ENCODE measurements around the gene TANGO6.
"Not testable (repeated sequence)": the region's sequence is repeated elsewhere in the genome, so short reads cannot be mapped to it uniquely, and the experiment has no call there.

Gene TANGO6

DNA sequence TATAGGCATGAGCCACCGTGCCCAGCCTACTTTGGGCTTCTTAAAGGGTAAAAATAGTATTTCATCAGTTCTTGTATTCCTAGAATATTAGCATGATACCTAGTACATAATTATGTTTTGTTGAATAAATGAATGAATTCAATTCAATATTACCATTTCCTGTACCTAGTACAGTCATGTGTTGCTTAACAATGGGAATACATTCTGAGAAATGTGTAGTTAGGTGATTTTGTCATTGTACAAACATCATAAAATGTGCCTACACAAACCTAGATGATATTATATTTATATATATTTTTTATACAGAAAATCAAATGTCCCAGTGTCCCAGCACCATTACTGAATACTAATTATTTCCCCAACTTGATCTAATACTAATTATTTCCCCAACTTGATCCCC is 176.5 kb downstream of the TANGO6 start:
- no peak for FAIRE-seq

DNA sequence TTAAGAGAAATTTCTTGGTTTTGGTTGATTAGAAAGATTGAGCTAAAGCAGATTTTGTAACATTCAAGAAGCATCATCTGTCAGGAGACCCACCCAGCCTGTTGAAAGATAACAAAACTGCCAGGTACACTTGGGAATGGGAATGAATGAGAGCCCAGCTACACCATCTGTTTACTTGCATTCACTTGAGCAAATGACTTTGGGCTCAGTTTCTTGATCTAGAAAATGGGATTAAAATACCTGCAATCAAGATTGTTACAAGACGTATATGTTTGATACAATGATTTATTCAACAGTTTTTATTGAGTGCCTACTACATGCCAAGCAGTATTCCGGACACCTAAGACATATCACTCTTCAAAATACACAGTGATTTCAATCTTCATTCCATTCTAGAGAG is 185.8 kb downstream of the TANGO6 start:
- no peak for FAIRE-seq

DNA sequence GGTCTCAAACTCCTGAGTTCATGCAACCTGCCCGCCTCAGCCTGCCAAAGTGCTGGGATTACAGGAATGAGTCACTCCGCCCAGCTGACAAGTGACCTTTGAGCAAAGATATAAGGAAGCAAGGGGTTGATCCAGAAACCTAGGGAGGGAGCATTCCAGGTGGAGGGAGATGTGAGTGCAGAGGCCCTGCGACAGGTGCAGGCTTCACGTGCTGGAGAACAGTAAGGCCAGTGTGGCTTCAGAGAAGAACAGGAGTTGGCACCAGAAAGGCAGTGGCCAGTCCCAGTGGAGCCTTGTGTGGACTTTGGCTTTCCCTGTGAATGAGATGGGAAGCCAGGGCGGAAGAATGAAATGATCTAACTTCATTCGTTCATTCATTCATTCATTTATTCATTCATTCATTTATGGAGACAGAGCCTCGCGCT is 188.6 kb downstream of the TANGO6 start:
- FAIRE-seq: no peak

DNA sequence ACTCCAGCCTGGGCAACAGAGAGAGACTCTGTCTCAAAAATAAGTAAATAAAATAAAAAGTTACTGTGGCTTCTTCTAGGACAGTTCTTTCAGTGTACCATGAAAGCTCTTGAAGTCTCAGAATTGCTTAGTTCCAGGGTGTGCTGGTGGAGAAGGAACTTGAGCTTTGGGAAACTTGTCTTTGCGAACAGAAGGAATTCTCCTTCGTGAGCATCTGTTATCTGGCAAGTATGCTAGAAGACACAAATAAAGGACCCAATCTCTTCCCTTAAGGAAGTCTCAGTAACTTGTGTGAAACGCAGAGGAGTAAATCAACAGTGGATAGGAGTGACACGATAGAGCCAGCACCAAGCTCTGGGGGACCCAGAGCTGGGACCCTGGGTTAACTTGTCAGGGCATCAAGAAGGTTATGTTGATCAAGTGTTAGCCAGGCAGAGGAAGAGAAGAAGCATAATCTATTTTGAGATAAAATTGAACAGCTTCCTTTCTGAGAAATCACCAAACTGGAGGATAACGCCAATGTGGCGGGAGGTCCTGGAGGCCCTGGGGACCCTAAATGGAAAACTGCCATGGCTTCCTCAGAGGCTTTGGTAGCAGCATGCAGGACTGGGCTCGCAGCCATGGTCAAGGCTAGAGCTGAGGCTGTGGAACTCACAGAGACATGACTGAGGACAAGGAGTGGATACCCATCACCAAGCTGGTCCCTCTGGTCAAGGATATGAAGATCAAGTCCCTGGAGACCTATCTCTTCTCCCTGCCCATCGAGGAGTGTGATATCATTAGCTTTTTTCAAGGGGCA is 190.0 kb downstream of the TANGO6 start:
- FAIRE-seq: no peak

DNA sequence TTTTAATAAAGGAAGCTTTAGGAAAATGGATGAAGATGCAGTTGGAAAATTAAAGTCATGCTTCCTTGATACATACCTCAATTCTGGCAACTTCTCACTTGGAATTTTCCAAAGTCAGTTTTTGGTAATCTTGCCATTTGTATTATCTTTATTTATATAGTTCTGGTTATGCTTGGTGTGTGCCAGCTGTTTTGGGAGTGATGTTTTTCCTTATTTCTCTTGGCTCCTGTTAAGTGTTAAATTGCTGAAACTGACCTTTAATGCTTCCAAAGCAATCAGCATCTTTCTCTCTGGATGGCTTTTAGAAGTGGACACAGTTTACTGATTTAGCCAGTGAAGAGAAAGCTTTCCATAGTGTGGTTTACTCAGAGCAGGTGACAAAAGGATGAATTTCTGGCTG is 192.0 kb downstream of the TANGO6 start:
- FAIRE-seq: no peak

DNA sequence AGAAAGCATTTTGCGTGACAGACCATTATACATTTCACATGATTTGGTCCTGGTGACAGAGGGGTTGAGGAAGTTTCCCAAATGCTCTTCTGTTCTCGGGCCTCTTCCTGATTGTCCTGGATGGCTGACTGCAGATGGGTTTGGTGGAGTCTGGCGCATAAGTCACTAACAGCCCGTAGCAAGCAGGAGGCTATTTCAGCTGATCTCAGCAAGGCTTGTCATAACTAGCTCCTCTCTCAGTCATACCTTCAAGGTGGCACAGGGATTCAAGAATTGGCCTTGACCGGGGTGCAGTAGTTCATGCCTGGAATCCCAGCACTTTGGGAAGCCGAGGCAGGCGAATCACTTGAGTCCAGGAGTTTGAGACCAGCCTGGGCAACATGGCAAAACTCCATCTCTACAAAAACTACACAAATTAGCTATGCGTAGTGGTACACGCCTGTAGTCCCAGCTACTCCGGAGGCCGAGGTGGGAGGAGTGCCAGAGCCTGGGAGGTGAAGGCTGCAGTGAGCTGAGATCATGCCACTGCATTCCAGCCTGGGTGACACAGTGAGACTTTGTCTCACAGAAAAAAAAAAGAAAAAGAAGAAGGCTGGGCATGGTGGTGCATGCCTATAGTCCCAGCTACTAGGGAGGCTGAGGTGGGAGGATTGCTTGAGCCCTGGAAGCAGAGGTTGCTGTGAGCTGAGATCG is 193.2 kb downstream of the TANGO6 start:
- FAIRE-seq: no peak

DNA sequence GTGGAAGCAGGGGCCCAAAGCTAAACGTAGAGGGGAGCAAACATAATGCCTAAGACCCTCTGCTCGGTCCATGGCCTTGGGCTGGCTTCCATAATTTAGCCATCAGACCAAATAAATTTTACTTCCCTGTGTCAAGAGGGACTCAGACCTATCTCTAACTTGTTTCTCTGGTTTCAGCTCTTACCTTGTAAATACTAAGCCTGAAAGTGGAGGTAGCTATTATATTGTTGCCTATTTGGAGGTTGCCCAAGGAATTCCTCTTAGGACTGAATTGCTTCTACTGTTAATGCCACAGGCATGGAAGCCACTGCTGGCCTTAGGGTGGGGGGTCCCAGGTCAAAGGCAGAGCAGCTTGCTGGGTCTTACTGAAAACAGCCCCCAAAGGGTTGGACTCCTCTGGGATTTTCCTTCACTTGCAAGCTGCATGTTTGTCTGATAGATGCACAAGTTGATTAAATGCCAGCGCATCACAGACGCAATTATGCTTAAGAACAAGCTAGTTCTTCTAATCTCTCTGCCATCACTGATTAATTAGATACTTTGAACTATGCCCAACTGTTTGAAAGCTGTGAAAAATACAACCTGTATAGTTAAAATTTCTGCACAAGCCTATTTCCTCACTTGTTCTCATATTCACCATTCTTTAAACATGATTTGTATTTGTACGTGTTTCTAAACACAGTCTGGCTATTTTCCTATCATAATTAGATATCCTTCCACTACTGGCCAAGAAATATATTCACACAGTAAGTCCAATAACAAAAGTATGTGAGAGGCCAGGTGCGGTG is 194.2 kb downstream of the TANGO6 start:
- FAIRE-seq: no peak

DNA sequence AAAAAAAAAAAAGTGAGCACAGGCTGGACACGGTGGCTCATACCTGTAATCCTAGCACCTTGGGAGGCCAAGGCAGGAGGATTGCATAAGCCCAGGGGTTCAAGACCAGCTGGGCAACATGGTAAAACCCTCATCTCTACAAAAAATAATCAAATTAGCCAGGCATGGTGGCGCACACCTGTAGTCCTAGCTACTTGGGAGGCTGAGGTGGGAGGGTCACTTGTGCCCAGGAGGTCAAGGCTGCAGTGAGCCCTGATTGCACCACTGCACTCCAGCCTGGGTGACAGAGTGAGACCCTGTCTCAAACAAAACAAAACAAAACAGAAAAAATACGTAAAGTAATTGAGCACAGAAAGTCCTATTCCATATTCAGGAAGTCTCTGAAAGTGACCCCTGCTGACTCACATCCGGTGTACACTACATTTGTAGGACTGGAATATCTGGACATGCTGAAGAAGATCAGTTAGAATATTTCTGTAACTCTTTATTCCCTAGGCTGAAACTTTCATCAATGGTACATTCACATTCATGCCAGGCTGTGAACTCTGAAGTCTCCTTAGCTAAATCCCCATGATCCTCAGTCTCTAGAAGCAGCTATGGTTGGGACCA is 196.1 kb downstream of the TANGO6 start:
- FAIRE-seq: no peak

DNA sequence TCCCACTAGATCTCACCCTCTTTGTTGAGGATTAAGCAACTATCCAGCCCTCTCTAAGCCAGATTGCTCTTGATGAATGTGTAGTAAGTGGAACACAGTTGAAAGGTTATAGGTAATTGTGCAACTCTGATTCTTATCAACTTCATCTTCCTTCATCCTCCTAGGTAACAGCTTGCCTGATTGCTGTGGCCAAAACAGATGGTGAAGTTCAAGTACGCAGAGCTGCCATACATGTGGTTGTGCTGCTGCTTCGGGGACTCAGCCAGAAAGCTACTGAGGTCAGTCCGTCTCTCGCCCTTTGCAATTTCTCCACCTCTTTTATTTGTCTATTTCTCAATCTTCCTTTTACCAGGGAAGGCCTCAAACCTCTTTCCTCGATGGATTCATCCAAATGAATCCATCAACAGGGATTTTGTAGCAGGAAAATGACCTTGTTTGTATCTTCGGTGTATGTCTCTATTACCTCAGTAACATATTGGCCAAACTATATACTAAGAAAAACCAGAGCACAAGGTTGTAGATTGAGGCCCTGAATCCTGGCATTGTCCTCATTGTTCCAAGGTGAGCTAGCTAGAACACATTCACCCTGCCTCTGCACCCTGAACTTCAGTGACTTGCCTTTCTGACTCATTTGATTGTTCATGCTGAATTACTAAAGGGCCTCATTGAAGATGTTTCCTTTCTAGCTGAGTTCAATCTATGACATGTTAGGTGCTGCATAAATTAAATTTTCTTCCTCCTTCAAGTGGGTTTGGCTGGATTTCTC is 197.0 kb downstream of the TANGO6 start:
- FAIRE-seq: no peak

DNA sequence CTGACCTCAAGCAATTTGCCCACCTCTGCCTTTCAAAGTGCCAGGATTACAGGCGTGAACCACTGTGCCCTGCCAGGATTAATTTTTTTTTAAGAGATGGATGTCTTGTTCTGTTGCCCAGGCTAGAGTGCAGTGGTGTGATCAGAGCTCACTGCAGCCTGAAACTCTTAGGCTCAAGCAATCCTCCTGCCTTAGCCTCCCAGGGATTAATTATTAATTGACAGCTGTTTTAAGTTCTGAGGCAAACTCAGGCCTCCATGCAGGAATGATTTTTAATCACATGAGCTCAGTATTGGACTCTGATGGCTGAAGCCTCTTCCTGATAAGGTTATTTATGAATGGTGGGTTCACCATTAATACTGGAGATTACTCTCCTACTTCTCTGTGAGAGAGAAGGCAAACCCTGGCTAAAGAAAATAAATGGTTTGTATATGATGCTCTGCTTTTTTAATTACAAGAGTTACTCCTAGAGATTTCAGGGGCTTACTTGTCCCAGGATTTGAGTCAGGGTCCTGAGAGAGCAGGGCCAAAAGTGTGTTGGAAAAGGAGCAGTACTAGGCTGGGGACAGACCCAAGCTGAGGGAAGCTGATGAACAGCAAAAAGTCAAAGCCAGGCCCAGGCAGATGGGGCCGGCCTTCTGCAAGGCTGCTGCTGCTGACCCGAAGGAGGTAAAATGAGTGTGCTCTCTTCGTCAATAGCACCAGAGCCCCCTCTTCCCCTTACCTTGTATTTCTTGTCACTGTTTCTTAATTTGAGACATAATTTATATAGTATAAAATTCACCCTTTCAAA is 205.2 kb downstream of the TANGO6 start:
- FAIRE-seq: no peak

DNA sequence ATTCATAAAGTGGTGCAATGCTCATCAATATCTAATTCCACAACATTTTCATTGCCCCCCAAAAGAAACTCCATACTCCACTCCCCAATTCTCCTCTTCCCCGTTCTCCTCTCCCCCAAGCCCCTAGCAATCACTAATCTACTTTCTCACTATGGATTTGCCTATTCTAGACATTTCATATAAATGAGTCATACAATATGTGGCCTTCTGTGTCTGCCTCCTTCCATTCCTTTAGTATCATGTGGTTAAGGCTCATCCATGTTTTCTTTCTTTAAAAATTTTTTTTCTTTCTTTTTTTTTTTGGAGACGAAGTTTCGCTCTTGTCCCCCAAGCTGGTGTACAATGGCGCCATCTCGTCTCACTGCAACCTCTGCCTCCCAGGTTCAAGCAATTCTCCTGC is 205.8 kb downstream of the TANGO6 start:
- no peak for FAIRE-seq

DNA sequence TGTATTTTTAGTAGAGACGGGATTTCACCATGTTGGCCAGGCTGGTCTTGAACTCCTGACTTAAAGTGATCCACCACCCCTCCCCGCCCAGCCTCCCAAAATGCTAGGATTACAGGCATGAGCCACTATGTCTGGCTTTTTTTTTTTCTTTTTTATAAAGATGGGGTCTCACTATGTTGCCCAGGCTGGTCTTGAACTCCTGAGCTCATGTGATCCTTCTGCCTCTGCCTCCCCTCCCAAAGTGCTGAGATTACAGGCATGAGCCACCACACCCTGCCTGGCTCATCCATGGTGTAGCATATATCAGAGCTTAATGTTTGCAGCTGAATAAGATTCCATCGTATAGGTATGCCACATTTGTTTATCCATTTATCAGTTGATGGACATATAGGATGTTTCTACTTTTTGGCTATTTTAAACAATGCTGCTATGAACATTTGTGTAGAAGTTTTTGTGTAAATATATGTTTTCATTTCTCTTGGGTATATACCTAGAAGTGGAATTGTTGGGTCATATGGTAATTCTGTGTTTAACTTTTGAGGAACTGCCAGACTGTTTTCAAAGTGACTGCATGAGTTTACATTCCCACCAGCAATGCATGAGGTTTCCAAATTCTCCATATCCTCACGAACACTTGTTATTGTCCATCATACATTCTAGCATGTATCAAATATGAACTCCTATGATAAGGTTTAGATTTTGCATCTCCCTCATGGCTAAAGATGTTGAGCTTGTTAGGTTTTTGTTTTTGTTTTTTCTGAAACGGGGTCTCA is 206.5 kb downstream of the TANGO6 start:
- FAIRE-seq: no peak

DNA sequence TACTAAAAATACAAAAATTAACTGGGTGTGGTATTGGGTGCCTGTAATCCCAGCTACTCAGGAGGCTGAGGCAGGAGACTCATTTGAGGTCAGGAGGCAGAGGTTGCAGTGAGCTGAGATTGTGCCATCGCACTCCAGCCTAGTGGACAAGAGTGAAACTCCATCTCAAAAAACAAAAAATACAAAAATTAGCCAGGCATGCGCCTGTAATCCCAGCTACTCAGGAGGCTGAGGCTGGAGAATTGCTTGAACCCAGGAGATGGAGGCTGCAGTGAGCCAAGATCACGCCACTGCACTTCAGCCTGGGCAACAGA is 208.1 kb downstream of the TANGO6 start:
- not testable (repeated sequence) for FAIRE-seq

DNA sequence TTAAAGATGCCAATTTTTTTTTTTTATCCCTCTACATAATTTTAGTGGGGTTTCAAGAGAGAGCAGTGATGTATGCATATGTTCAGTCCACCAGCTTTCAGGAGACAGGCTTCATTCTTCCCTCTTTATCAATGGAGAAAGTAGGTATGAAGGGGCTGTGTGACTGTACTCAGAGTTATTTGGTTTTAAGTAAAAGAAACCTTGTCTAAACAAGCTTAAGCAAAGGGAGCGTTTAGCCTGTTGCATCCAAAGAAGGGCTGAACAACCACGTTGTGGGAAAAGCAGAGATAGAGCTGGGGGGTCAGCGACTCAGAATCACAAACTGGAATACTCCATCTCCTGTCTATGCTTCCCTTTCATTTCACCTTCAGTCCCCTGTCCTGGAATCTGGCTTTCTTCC is 211.7 kb downstream of the TANGO6 start:
- FAIRE-seq: no peak

DNA sequence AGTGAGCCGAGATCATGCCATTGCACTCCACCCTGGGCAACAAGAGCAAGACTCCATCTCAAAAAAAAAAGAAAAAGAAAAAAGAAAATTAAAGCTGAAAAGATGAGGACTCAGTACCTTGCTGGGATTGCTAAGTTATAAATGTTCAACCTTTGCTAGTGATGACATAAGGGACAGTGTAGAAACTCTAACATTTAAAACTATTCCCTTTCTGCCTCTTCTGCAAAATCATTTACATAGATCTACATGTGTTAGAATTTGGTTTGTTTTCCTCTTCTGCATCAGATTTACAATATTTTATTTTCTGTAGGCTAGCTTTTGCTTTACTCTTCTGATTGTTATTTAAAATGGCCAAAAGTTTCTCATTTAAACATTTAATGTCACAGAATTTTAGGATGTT is 212.6 kb downstream of the TANGO6 start:
- no peak for FAIRE-seq

DNA sequence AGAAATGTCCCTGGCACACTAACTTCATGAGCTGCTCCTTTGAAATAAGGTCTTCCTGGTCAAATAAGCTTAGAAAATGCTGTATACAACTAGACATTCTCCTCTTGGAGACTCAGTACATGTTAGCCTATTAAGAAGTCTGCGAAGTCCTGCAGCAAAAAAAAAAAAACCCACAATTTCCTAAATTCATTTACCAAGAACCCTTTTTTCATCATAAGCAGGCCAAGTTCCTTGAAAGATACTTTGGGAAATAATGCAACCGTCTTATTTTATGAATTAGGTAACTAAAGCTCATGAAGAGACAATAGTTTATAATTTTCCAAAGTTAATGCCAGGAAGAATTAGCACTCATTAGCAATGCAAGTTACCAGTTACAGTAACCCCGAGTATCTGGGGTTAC is 213.1 kb downstream of the TANGO6 start:
- FAIRE-seq: no peak

DNA sequence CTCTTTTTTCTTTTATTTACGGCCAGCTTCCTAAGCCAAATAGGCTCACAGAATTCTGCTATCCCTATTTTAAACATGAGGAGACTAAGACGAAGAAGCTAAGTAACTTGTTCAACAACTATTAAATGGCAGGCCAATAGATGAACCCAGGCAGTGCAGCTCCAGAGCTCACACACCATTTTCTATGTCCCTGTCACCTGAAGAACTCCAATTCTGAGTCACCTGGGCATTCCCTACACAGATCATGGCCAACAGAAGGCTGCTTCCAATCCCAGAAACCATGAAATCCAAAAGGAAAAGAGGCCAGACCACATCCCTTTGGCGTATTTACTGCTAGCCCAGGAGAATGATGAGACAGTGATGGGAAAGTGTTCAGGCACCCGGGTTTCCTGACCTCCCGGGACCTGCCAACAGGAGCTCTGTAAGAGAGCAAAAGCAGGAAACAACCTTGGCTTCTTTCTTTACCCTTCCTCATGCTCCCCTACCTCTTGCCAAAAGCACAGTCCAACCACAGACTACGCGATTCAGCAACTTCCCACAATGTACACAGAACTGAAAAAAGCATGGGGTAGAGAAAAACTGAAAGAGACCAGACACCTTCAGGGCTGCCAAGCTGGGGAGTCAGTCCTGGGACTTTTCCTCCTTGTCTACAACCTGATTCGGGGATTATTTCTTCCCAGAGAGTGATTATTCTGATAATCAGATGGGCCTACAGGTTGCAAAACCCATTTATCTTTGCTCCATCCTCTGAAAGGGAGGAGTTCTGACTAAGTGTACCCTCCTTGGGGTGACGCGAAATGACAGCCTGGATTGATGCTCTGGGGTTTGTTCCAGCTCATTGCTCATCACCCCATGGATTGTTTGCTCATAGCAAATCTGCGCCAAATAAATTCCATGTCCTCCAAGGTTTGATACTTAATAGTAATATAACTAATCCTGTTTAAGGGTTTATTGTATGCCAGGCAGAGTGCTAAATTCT is 214.4 kb downstream of the TANGO6 start:
- no peak for FAIRE-seq

DNA sequence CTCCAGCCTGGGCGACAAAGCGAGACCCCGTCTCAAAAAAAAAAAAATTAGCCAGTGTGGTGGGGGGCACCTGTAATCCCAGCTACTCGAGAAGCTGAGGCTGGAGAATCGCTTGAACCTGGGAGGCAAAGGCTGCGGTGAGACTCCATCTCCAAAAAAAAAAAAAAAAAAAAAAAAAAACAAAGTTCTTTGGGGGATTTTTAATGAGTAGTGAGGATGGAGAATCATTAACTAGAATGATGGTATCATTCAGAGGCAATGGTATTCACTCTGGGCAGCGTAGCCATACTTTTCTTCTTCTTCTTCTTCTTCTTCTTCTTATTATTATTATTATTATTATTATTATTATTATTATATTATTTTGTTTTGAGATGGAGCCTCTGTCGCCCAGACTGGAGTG is 220.2 kb downstream of the TANGO6 start:
- FAIRE-seq: not testable (repeated sequence)

DNA sequence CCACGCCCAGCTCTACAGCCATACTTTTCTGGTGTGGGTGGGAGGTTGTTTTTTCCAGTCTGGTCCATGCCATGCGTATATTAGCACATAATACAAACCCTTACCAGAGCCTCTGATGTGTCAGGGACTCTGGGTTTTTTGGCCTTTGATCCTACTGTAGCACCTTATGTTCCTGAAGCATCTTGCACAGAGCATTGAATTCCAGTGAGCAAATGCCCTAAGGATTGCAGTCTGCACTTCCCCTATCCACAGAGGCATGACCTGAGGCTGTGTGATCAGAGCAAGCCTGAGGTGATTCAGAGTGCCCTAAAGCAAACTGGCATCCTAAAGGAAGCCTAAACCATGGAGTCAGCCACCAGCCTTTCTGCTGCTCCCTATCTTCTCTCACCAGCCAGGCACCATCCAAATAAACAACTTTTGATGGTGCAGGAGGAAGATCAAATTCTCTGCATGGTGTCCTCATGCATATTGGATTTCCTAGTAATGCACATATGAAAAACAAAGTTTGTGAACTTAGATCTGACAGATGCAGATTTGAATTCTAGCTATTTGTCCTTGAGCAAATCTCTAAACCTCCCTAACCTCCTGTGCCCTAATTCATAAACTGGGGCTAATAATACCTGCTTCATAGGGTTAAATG is 220.9 kb downstream of the TANGO6 start:
- FAIRE-seq: no peak

Measured in A204.1 (cell line).